Stimulated activated memory B cell treated with anti-CD40 and anti-IgM and Interleukin-4, amounts not matched to agents 10 μg/mL and 1 μg/mL and 100 μg/mL, for 72 hours (primary cell): Measurements from ENCODE around the gene KCTD21.
A peak's percentile ranks its signal among the peaks of the same experiment; 100 is the strongest.
"Not testable (repeated sequence)": the region's sequence is repeated elsewhere in the genome, so short reads cannot be mapped to it uniquely, and the experiment has no call there.

Experiments used
- ATAC-seq: fragments of 150-1000 bp; cut with Tn5 transposase; 2 replicates; pipeline ENCODE4 v1.10.0; 2021
- H3K27ac Mint-ChIP-seq: one replicate; pipeline ENCODE4 v1.8.0; 2022; ENCODE audit warnings: mild to moderate bottlenecking, mixed read lengths
- H3K27me3 Mint-ChIP-seq: one replicate; pipeline ENCODE4 v1.8.0; 2022; ENCODE audit warnings: mixed read lengths
- H3K36me3 Mint-ChIP-seq: one replicate; pipeline ENCODE4 v1.8.0; 2022; ENCODE audit warnings: mixed read lengths
- H3K4me1 Mint-ChIP-seq: one replicate; pipeline ENCODE4 v1.8.0; 2022; ENCODE audit warnings: mixed read lengths
- H3K4me3 Mint-ChIP-seq: one replicate; pipeline ENCODE4 v1.8.0; 2022; ENCODE audit warnings: mild to moderate bottlenecking, moderate library complexity, mixed read lengths
- H3K9me3 Mint-ChIP-seq: one replicate; pipeline ENCODE4 v1.8.0; 2022; ENCODE audit warnings: mixed read lengths

KCTD21 gene

DNA sequence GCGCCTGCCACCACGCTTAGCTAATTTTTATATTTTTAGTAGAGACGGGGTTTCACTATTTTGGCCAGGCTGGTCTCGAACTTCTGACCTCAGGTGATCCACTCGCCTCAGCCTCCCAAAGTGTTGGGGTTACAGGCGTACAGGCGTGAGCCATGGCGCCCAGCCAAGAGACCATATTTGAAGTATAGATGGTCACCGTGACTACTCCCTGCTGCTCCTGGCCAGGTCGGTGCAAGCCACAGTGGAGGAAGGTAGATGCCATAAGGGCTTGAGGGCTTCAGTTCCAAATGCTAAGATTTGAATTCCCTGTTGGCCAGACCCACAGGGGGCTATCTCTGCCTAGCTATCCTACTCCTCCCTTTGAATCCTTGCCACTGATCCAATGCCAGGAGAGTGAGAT is 34.3 kb upstream of the KCTD21 start:
- H3K27me3 Mint-ChIP-seq, H3K9me3 Mint-ChIP-seq, ATAC-seq, H3K27ac Mint-ChIP-seq, H3K4me3 Mint-ChIP-seq: not testable (repeated sequence)
- H3K4me1 Mint-ChIP-seq, result peaks cover 33% of the 10 kb centered on the region
- H3K36me3 Mint-ChIP-seq, result peaks cover 53% of the 10 kb centered on the region

- Mint-ChIP-seq H3K27me3 (no peaks in the 10 kb centered on the region), H3K9me3 (no peaks in the 10 kb centered on the region), H3K27ac (peak overlapping the region; percentile 34), H3K4me3 (no peak overlapping the region), H3K36me3 (peaks cover 64% of the 10 kb centered on the region), H3K4me1 (peaks cover 27% of the 10 kb centered on the region)
- ATAC-seq, result no peak
Measured at GRCh38 chr11:78221396-78222315, 33.2 kb upstream of the KCTD21 start.

DNA sequence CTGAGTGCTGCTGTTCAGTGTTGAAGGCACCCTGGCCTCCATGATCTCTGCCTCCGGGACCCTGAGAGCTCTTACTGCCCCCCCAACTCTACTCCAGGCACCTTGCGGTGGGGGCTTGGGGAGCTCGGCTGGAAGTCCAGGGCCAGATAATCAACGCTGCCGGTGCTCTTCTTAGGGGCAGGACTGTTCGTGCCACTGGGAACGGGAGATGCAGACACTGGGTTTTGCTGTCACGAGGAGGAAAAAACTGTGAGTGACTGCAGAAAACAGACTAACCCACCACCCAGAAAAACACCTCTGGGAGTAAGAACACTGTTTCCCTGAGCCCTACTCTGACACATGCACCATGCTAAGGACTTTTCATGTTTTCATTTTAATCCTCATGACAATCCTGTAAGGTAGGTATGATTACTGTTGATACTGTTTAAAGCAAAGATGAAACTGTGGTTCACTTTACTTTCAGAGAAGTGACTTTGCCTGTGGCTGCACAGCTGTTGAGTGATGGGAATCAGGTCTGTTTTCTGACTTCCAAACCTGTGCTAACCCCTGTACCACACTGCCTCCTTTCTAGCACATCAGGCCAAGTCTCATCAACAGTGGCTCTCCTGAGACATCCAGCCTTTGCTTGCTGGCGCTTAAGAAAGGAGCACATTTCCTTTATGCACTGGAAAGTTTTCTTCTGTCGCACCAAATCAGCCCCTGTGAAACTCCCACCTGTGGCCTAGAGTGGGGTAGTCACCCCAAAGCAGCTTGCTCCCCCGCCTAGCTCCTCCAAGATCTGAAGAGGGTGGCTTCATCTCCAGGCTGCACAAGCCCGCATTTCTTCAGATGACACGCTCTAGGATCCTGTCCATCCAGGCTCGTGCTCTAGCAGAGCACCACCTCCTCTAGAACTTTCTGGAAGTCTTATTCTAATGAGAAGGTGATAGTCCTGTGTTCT is 32.1 kb upstream of the KCTD21 start:
- Mint-ChIP-seq H3K4me3 (no peak overlapping the region), H3K27ac (no peak overlapping the region), H3K36me3 (peaks cover 63% of the 10 kb centered on the region), H3K4me1 (peaks cover 26% of the 10 kb centered on the region), H3K9me3 (no peaks in the 10 kb centered on the region), H3K27me3 (no peaks in the 10 kb centered on the region)
- ATAC-seq, result no peak

- no peak for ATAC-seq
- no peaks in the 10 kb centered on the region for H3K27me3 Mint-ChIP-seq
- peaks cover 54% of the 10 kb centered on the region for H3K36me3 Mint-ChIP-seq
- H3K4me3 Mint-ChIP-seq, result no peak overlapping the region
- H3K4me1 Mint-ChIP-seq, result peaks cover 18% of the 10 kb centered on the region
- no peak overlapping the region for H3K27ac Mint-ChIP-seq
- H3K9me3 Mint-ChIP-seq, result no peaks in the 10 kb centered on the region
Measured at GRCh38 chr11:78219493-78220217, 31.2 kb upstream of the KCTD21 start.

DNA sequence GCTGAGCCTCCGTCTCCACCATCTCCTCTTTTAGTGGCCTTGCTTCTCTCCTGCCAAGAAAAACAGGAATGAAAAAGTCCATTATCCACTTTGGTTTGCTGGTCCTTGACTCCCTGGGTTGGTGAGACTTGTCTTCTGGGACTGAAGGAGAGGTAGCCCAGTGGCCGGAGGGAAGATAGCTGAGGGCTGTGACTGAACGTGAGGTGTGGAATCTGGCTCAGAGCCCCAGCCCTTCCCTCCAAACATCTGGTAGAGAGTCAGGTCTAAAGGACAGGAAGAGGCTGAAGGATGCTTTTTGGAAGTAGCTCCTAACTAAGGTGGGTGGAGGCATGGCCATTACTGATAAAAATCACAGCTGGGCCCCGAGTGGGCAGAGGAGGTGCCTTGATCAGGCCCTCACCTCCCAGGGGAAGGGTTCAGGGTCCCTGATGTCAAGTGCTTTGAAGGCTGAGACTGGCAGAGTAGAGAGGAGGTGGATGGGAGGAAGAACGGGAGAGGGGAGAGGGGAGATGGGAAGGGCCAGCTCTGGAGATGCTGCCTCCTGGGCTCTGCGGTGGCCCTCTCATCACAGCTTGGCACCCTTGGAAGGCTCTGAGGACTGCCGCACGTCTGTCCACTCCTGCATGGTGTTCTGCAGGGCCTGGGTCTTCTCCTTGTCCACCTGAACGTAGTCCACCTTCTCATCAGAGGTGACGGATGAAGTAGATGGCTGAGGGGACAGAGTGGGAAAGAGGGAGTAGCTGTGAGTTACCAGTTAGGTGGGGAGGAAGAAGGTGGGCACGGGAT is 30.5 kb upstream of the KCTD21 start:
- Mint-ChIP-seq H3K36me3 (peaks cover 50% of the 10 kb centered on the region), H3K9me3 (no peaks in the 10 kb centered on the region), H3K4me1 (peaks cover 10% of the 10 kb centered on the region), H3K4me3 (no peak overlapping the region), H3K27me3 (no peaks in the 10 kb centered on the region), H3K27ac (no peak overlapping the region)
- ATAC-seq, result no peak

DNA sequence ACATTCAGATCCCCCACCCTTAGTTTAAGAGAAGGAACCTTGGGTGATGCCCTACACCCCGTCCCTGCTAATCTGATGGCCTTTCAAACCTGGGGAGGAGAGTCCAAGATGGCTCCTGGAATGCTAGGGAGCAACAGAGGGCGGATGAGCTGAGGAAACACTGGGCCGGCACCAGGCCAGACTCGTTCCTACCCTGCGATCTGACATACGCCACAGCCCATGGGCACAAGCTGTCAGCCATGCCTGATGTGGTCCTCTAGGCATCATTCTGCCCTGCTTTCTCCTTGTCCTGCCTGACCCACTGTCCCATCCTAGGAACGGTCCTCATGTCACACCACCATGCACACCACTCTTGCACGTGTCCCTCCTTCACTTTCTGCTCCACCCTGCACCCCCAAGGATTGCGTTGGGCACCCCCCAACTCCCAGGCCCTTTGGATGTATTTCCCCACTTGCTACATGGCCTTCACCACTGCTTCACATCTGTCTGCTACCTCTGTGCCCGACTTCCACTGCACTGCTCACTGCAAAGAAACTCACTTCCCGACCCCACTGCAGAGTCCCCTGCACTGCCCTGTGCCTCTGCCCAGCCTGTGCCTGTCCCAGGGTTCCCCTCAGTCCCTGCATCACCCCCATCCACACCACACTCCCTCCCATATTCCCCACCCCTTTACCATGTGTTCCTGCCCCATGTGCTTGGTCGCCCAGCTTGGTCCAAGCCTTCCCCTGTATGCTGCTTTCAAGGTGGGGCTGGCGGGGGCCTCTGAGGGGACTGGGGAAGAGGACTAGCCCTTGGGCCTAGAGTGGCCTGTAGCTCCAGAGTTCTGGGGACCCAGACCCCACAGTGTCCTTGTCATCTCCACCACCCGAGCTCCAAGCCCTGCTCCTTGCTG is 29.5 kb upstream of the KCTD21 start:
- no peaks in the 10 kb centered on the region for H3K27me3 Mint-ChIP-seq
- H3K4me1 Mint-ChIP-seq, result peaks cover under 1% of the 10 kb centered on the region
- H3K27ac Mint-ChIP-seq, result no peak overlapping the region
- H3K9me3 Mint-ChIP-seq, result no peaks in the 10 kb centered on the region
- no peak overlapping the region for H3K4me3 Mint-ChIP-seq
- peaks cover 42% of the 10 kb centered on the region for H3K36me3 Mint-ChIP-seq
- no peak for ATAC-seq

DNA sequence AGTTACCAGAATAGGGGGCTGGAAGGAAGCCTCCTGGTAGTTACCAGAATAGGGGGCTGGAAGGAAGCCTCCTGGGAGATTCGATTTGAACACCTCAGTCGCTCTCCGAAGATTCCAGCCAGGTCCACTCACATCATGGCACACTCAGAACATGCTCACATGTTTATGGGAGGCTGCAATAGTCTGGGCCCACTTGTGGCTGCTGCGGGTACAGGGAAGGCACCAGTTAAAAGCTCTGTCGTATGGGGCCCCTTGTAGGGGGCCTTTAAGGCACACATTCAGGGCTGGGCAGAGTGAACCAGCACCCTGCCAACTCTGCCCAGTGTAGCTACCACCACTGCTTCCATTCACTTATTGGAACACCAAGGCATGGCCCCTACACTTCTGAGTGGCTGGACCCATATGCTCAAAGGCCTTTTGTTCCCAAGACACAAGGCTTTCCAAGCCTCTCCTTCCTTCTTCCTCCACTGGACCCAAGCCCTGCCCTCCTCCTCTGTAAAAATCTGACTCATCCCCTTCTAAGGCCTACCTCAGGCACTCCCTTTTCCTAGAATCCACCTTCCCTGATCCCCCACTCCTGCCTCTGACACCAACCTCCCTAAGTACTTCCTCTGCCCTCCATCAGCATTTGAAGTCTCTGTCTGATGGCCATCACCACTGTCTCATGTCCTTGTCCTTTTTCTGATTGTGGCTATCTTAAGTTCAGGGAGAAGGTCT is 28.3 kb upstream of the KCTD21 start:
- peak overlapping the region; percentile 3 for H3K27ac Mint-ChIP-seq
- peaks cover 41% of the 10 kb centered on the region for H3K36me3 Mint-ChIP-seq

GRCh38 chr11:78216021-78216420 is 27.6 kb upstream of the KCTD21 start:
- Mint-ChIP-seq H3K36me3 (peaks cover 34% of the 10 kb centered on the region), H3K4me1 (no peaks in the 10 kb centered on the region), H3K27me3 (no peaks in the 10 kb centered on the region), H3K4me3 (no peak overlapping the region), H3K9me3 (no peaks in the 10 kb centered on the region), H3K27ac (no peak overlapping the region)
- ATAC-seq, result no peak

More for the DNA sequence above, 28.3 kb upstream of the KCTD21 start:
- Mint-ChIP-seq H3K27me3 (no peaks in the 10 kb centered on the region), H3K4me3 (no peak overlapping the region), H3K9me3 (no peaks in the 10 kb centered on the region), H3K4me1 (no peaks in the 10 kb centered on the region)
- ATAC-seq, result no peak

DNA sequence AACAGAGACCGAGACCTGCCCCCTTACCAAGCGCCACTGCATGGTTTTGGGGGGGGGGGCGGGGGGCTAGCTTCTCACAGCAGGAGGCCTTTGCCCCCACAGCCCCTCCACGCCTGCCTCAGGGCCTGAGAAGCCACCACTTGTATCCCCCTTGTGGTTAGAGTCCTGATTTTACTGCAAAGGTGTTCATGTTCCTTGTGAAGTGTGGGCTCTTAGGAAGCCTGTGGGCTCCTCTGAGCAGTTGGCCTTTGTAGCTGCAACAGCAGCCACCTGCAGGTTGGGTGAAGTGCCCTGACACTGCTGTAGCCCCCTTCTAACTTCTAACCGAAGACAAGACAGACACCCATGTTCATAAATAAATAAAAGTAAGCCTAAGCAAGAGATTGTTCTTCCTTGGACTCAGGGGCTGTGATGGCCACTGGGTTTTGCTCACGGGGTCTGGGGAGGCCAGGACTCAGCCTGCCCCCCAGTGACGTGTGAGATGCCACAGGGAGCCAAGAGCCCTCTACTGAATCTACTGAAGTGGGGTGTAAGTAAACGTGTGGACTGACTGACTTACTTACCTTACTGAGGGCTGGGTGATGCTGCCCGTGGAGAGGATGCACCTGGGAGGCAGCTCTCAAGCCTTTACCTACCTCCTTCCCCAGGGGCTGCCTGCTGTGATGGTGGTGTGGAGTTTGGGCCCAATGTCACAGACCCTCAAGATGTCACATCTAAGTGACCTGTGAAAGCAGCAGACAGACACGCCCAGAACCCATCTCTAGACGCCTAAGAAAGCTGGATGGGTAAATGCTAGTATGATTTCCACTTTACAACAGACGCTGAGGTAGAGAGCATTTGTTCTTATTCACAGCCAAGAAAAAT is 26.1 kb upstream of the KCTD21 start:
- peaks cover 40% of the 10 kb centered on the region for H3K36me3 Mint-ChIP-seq

GRCh38 chr11:78213526-78214330 is 25.3 kb upstream of the KCTD21 start:
- Mint-ChIP-seq H3K9me3 (no peaks in the 10 kb centered on the region), H3K27ac (no peak overlapping the region), H3K27me3 (no peaks in the 10 kb centered on the region), H3K36me3 (peaks cover 41% of the 10 kb centered on the region), H3K4me3 (no peak overlapping the region), H3K4me1 (no peaks in the 10 kb centered on the region)
- no peak for ATAC-seq

More for the DNA sequence above, 26.1 kb upstream of the KCTD21 start:
- Mint-ChIP-seq H3K27ac (no peak overlapping the region), H3K9me3 (no peaks in the 10 kb centered on the region), H3K4me1 (no peaks in the 10 kb centered on the region), H3K4me3 (no peak overlapping the region), H3K27me3 (no peaks in the 10 kb centered on the region)
- ATAC-seq, result no peak

GRCh38 chr11:78212586-78213371 is 24.4 kb upstream of the KCTD21 start:
- peaks cover 31% of the 10 kb centered on the region for H3K36me3 Mint-ChIP-seq
- H3K9me3 Mint-ChIP-seq, result no peaks in the 10 kb centered on the region
- no peak overlapping the region for H3K27ac Mint-ChIP-seq
- ATAC-seq, result no peak
- no peak overlapping the region for H3K4me3 Mint-ChIP-seq
- no peaks in the 10 kb centered on the region for H3K4me1 Mint-ChIP-seq
- H3K27me3 Mint-ChIP-seq, result no peaks in the 10 kb centered on the region
